T-cell (primary cell): Measurements from ENCODE around the gene CCDC14. TPM values are rescaled to one million over a fixed set of nuclear protein-coding genes. Genes with fewer than 3 reads are reported as not detected.
"Not testable (repeated sequence)": the region's sequence is repeated elsewhere in the genome, so short reads cannot be mapped to it uniquely, and the experiment has no call there.

Source experiments
- ATAC-seq, 4 experiments: fragments of 200-7000 bp in 3 of 4; fragments of 150-1000 bp in 1 of 4; cut with Tn5 transposase; replicated peaks in 1 of 4; 1 replicate in 3 of 4; 2 replicates in 1 of 4; pipeline ENCODE4 v1.10.0; 2021; ENCODE audit warnings: moderate library complexity in 3 of 4, mild to moderate bottlenecking in 2 of 4, moderate number of reproducible peaks in 1 of 4
- CTCF ChIA-PET, 2 donors: fragments of 300-600 bp; sonication (Branson Sonifier 250); formaldehyde crosslinking; loops; one replicate each; lab custom pipeline; 2022; ENCODE audit warnings: antibody characterized with exemption in 2 of 2; lab: Charles Lee
- POLR2A ChIA-PET, 2 donors: fragments of 300-600 bp; sonication (Branson Sonifier 250); formaldehyde crosslinking; loops; one replicate each; lab custom pipeline; 2022; ENCODE audit warnings: antibody characterized with exemption in 2 of 2; lab: Charles Lee
- DNase-seq, 35 experiments: peaks; one replicate each; pipeline versions ENCODE4 v3.0.0 to v3.0.0-alpha.2; 2013 to 2023
- H3K27ac ChIP-seq: one replicate; pipeline ENCODE4 v1.5.1; 2013; ENCODE audit warnings: low read length
- H3K27me3 ChIP-seq, 2 experiments: replicated peaks in 1 of 2; 1 replicate in 1 of 2; 2 replicates in 1 of 2; pipeline versions ENCODE4 v1.6.1 to v1.7.0; 2013; ENCODE audit warnings: low read length in 1 of 2, mixed read lengths in 1 of 2; ENCODE audit not compliant: control insufficient read depth in 2 of 2, insufficient read depth in 2 of 2; ENCODE audit errors: extremely low read depth in 1 of 2
- H3K36me3 ChIP-seq, 2 donors: 1 replicate in 1 of 2; 2 replicates in 1 of 2; pipeline versions ENCODE4 v1.6.1 to v1.7.0; 2013; ENCODE audit warnings: low read length in 1 of 2; ENCODE audit not compliant: control insufficient read depth in 2 of 2, insufficient read depth in 1 of 2; ENCODE audit errors: extremely low read depth in 1 of 2
- H3K4me1 ChIP-seq, 2 experiments: 1 replicate in 1 of 2; 2 replicates in 1 of 2; pipeline versions ENCODE4 v1.6.1 to v1.7.0; 2013; ENCODE audit warnings: low read length in 2 of 2, mixed read lengths in 1 of 2; ENCODE audit not compliant: insufficient read depth in 2 of 2, control insufficient read depth in 1 of 2; ENCODE audit errors: extremely low read depth in 1 of 2
- H3K4me3 ChIP-seq, 2 donors: 1 replicate in 1 of 2; 2 replicates in 1 of 2; pipeline versions ENCODE4 v1.5.1 to v1.7.0; 2013; ENCODE audit warnings: mild to moderate bottlenecking in 2 of 2, low read length in 1 of 2, moderate library complexity in 1 of 2; ENCODE audit not compliant: control insufficient read depth in 1 of 2; ENCODE audit errors: extremely low read depth in 1 of 2
- H3K9me3 ChIP-seq: 2 replicates; pipeline ENCODE4 v1.7.0; 2013
- H3K27ac Mint-ChIP-seq, 2 donors: one replicate each; pipeline ENCODE4 v1.8.0; 2020 to 2021; ENCODE audit warnings: mild to moderate bottlenecking in 2 of 2, mixed read lengths in 2 of 2
- H3K27me3 Mint-ChIP-seq, 2 donors: one replicate each; pipeline ENCODE4 v1.8.0; 2021 to 2022; ENCODE audit warnings: mixed read lengths in 2 of 2
- H3K36me3 Mint-ChIP-seq: one replicate; pipeline ENCODE4 v1.8.0; 2021; ENCODE audit warnings: mixed read lengths
- H3K4me1 Mint-ChIP-seq, 3 donors: one replicate each; pipeline ENCODE4 v1.8.0; 2020 to 2022; ENCODE audit warnings: mixed read lengths in 3 of 3, mild to moderate bottlenecking in 1 of 3
- H3K4me3 Mint-ChIP-seq, 3 donors: one replicate each; pipeline ENCODE4 v1.8.0; 2020 to 2022; ENCODE audit warnings: mild to moderate bottlenecking in 3 of 3, mixed read lengths in 3 of 3, moderate library complexity in 3 of 3
- H3K9me3 Mint-ChIP-seq, 3 donors: one replicate each; pipeline ENCODE4 v1.8.0; 2020 to 2022; ENCODE audit warnings: mixed read lengths in 3 of 3
- whole genome bisulfite sequencing: methylation state at CpG from one replicate; pipeline ENCODE4 v1.1.5; 2013; ENCODE audit warnings: missing lambda C conversion rate; ENCODE audit not compliant: insufficient coverage; 5-methylcytosine and 5-hydroxymethylcytosine counted together
- total RNA-seq, 35 experiments: library from RNA in 6 of 35; stranded (reverse) in 6 of 35; fragments of 120-200 nt in 1 of 35; gene quantifications; one replicate each; pipeline versions ENCODE4 v1.2.1 to v1.2.4 and lab custom pipeline; 2013 to 2026

The CCDC14 gene
- total RNA-seq, 5 donors from 2014 or later (not counting 1 experiment from before 2014, with no cell fraction given): 27.0 to 43.9 (median 28.6) TPM

GRCh38 chr3:123971406-123971805, 10.4 kb upstream of the CCDC14 start:
- Histone ChIP-seq H3K4me3 (no peak overlapping the region), H3K36me3 (no peaks in the 10 kb centered on the region), H3K27me3 (peaks cover 0 to 8% of the 10 kb centered on the region in 2 experiments), H3K4me1 (no peaks in the 10 kb centered on the region), H3K9me3 (no peaks in the 10 kb centered on the region), H3K27ac (no peak overlapping the region)
- H3K27me3 Mint-ChIP-seq: peaks cover 26 to 27% of the 10 kb centered on the region in 2 donors
- no peak overlapping the region for H3K4me3 Mint-ChIP-seq
- ChIA-PET CTCF (no interaction called here), POLR2A (no interaction called here)
- no peaks in the 10 kb centered on the region for H3K36me3 Mint-ChIP-seq
- ATAC-seq (no peak), DNase-seq (no peak)
- no peaks in the 10 kb centered on the region for H3K4me1 Mint-ChIP-seq
- H3K9me3 Mint-ChIP-seq: peaks cover 0 to 4% (median 0%) of the 10 kb centered on the region in 3 donors
- no peak overlapping the region for H3K27ac Mint-ChIP-seq

GRCh38 chr3:123967260-123967659, 6.2 kb upstream of the CCDC14 start:
- H3K27me3 Mint-ChIP-seq: peaks cover 13 to 20% of the 10 kb centered on the region in 2 donors

DNA sequence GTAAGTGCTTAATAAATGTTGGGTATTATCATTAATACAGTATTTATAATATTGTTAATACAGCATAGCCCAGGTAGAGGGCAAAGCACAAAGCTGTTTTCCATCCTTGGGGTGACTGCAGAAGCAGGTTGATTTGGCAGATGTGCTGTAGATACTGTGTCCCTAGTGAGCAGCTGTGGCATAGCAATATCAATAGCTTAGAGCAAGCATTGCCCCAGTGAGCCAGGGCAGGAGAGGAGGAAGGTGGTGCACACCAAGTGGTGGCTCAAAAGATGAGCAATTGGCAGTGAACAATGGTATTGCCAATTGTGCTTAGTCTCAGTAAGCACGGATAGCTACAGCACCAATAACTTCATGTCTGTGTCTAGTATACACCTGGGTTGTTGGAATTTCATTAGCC, 5.8 kb upstream of the CCDC14 start:
- CTCF ChIA-PET: not testable (repeated sequence)
- POLR2A ChIA-PET: interaction anchor here in 1 of 2 donors (0.6 kb wide), 1 partner anchor 1171 kb away, joined by 3 read pairs; no protein-coding TSS in a partner anchor

More at GRCh38 chr3:123967260-123967659, 6.2 kb upstream of the CCDC14 start:
- DNase-seq, ATAC-seq, H3K27ac ChIP-seq, H3K9me3 ChIP-seq, H3K4me1 Mint-ChIP-seq, H3K4me1 ChIP-seq, H3K27me3 ChIP-seq, CTCF ChIA-PET, H3K4me3 ChIP-seq, H3K36me3 Mint-ChIP-seq, H3K4me3 Mint-ChIP-seq, H3K36me3 ChIP-seq, H3K9me3 Mint-ChIP-seq, H3K27ac Mint-ChIP-seq: not testable (repeated sequence)
- WGBS: no CpG with 5 or more reads among the region's 2 CpGs
- POLR2A ChIA-PET: interaction anchor here in 1 of 2 donors (0.6 kb wide), 1 partner anchor 1171 kb away, joined by 3 read pairs; no protein-coding TSS in a partner anchor

GRCh38 chr3:123964793-123965192, 3.8 kb upstream of the CCDC14 start:
- peaks cover 3 to 13% of the 10 kb centered on the region in 2 donors for H3K27me3 Mint-ChIP-seq
- H3K9me3 ChIP-seq, H3K36me3 Mint-ChIP-seq, DNase-seq, H3K9me3 Mint-ChIP-seq, H3K4me3 ChIP-seq, H3K27ac Mint-ChIP-seq, H3K27ac ChIP-seq, H3K36me3 ChIP-seq, H3K4me3 Mint-ChIP-seq, H3K4me1 ChIP-seq, ATAC-seq, H3K27me3 ChIP-seq, POLR2A ChIA-PET: not testable (repeated sequence)
- CTCF ChIA-PET: interaction anchor here in 1 of 2 donors (0.6 to 1.1 kb wide), 2 partner anchors 11 to 1631 kb away, joined by 3 to 4 read pairs; no protein-coding TSS in a partner anchor
- no CpG with 5 or more reads among the region's 1 CpG for WGBS
- peaks cover 9 to 11% (median 10%) of the 10 kb centered on the region in 3 donors for H3K4me1 Mint-ChIP-seq

More for the DNA sequence above, 5.8 kb upstream of the CCDC14 start:
- not testable (repeated sequence) for H3K27me3 ChIP-seq, H3K4me3 ChIP-seq, H3K4me3 Mint-ChIP-seq, H3K27ac Mint-ChIP-seq, H3K4me1 ChIP-seq, H3K9me3 Mint-ChIP-seq, H3K27ac ChIP-seq, H3K9me3 ChIP-seq, DNase-seq, H3K4me1 Mint-ChIP-seq, H3K36me3 Mint-ChIP-seq, H3K36me3 ChIP-seq
- peaks cover 12 to 19% of the 10 kb centered on the region in 2 donors for H3K27me3 Mint-ChIP-seq
- peak; percentile 44 to 84 (median 52) for ATAC-seq
- no CpG with 5 or more reads among the region's 1 CpG for WGBS

- H3K27ac ChIP-seq: peak overlapping the region; percentile 49
- Mint-ChIP-seq H3K27me3 (peaks cover 0 to 2% of the 10 kb centered on the region in 2 donors), H3K4me3 (peak overlapping the region; percentile 94 to 97 (median 96)), H3K4me1 (peaks cover 24 to 31% (median 31%) of the 10 kb centered on the region in 3 donors), H3K9me3 (no peaks in the 10 kb centered on the region), H3K36me3 (no peaks in the 10 kb centered on the region), H3K27ac (peak overlapping the region; percentile 82 to 94)
- H3K27me3 ChIP-seq: peaks cover 0 to 2% of the 10 kb centered on the region in 2 experiments
- no peaks in the 10 kb centered on the region for H3K9me3 ChIP-seq
- H3K4me1 ChIP-seq: peaks cover 0 to 11% of the 10 kb centered on the region in 2 experiments
- H3K4me3 ChIP-seq: peak overlapping the region; percentile 74 to 78
- H3K36me3 ChIP-seq: no peaks in the 10 kb centered on the region
- POLR2A ChIA-PET: no interaction called here
- WGBS: 1% methylated on average over 9 of the region's 15 CpGs
- DNase-seq (no peak), ATAC-seq (no peak)
- CTCF ChIA-PET: no interaction called here
Measured at GRCh38 chr3:123961508-123961856, 453 bp upstream of the CCDC14 start.

GRCh38 chr3:123953735-123954134, 7.3 kb downstream of the CCDC14 start:
- Histone ChIP-seq H3K27me3 (no peaks in the 10 kb centered on the region), H3K36me3 (peaks cover 0 to 13% of the 10 kb centered on the region in 2 donors), H3K27ac (no peak overlapping the region), H3K9me3 (no peaks in the 10 kb centered on the region), H3K4me3 (no peak overlapping the region), H3K4me1 (no peaks in the 10 kb centered on the region)
- 100% methylated on average over 4 of the region's 4 CpGs for WGBS
- POLR2A ChIA-PET: interaction anchor here in 1 of 2 donors (0.7 kb wide), 1 partner anchor 1037 kb away, joined by 3 read pairs; no protein-coding TSS in a partner anchor
- Mint-ChIP-seq H3K27ac (no peak overlapping the region), H3K27me3 (no peaks in the 10 kb centered on the region), H3K36me3 (peaks cover 45% of the 10 kb centered on the region), H3K4me3 (no peak overlapping the region), H3K4me1 (peaks cover 4 to 13% (median 12%) of the 10 kb centered on the region in 3 donors), H3K9me3 (no peaks in the 10 kb centered on the region)
- DNase-seq (no peak), ATAC-seq (no peak)
- CTCF ChIA-PET: no interaction called here
